Lower leg skin (tissue), 3 donors: ENCODE data around the gene STARD10.

Experiments
- POLR2A ChIP-seq, 2 donors: fragments of 450-650 bp; IDR thresholded peaks; one replicate each; pipeline ENCODE4 v1.6.1; 2016 to 2017; ENCODE audit warnings: antibody characterized with exemption in 2 of 2, mild to moderate bottlenecking in 1 of 2, moderate library complexity in 1 of 2
- TF ChIP-seq, protein P1 (sequence below), 3 donors: fragments of 450-650 bp; IDR thresholded peaks; one replicate each; pipeline ENCODE4 v1.5.1; 2016; ENCODE audit warnings: antibody characterized with exemption in 3 of 3, mild to moderate bottlenecking in 3 of 3, moderate library complexity in 2 of 3

DNA sequence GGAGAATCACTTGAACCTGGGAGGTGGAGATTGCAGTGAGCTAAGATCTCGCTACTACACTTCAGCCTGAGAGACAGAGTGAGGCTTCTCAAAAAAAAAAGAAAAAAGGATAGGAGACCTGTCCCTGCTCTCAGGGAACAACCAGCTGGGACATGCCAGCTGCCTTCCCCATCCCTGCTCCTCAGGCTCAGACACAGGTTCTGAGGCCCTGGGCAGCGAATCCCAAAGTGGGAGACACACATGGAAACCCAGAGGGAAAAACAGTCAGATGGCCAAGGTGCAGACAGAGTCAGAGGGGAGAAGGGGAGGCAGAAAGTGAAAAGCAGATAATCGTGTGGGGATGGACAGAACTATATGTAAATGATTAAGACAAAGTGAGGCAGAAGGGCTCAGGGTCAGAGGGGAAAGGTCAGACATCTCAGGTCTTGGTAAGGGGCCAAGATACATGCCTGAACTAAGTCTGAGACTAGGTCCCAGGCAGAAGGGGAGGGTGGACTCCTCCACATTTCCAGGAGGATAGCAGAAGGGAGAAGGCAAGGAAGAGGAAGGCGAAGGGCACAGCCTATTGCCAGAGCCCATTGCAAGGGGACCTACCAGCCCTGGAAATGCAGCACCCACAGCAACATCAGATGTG, 14.2 kb downstream of the STARD10 start:
- TF ChIP-seq POLR2A (IDR thresholded peaks at IDR 0.05): no peak
- TF ChIP-seq, protein P1, sequence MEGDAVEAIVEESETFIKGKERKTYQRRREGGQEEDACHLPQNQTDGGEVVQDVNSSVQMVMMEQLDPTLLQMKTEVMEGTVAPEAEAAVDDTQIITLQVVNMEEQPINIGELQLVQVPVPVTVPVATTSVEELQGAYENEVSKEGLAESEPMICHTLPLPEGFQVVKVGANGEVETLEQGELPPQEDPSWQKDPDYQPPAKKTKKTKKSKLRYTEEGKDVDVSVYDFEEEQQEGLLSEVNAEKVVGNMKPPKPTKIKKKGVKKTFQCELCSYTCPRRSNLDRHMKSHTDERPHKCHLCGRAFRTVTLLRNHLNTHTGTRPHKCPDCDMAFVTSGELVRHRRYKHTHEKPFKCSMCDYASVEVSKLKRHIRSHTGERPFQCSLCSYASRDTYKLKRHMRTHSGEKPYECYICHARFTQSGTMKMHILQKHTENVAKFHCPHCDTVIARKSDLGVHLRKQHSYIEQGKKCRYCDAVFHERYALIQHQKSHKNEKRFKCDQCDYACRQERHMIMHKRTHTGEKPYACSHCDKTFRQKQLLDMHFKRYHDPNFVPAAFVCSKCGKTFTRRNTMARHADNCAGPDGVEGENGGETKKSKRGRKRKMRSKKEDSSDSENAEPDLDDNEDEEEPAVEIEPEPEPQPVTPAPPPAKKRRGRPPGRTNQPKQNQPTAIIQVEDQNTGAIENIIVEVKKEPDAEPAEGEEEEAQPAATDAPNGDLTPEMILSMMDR (IDR thresholded peaks at IDR 0.05): no peak
